Pancreas (tissue), 10 donors: ENCODE measurements around the gene MPP2. TPM values are rescaled to one million over a fixed set of nuclear protein-coding genes. Genes with fewer than 3 reads are reported as not detected.

Experiments
- ATAC-seq, 4 donors: fragments of 200-7000 bp; cut with Tn5 transposase; one replicate each; pipeline versions ENCODE4 v1.8.0 to v1.9.1; 2020; ENCODE audit warnings: mild to moderate bottlenecking in 4 of 4, moderate library complexity in 4 of 4
- DNase-seq, 6 donors: peaks; one replicate each; pipeline ENCODE4 v3.0.0-alpha.2; 2020
- FAIRE-seq: peaks from 2 replicates; lab custom pipeline; 2012; peaks lifted over from hg19 to GRCh38; lab: Jason Lieb, UNC
- H3K27ac ChIP-seq, 4 donors: fragments of 200-600 bp; sonication (generic); 1 replicate in 3 of 4; 2 replicates in 1 of 4; pipeline versions ENCODE4 v1.5.0 to v1.8.0; 2020
- H3K27me3 ChIP-seq, 4 donors: fragments of 200-600 bp; one replicate each; pipeline ENCODE4 v1.8.0; 2021
- H3K36me3 ChIP-seq, 3 donors: fragments of 200-600 bp; sonication (generic) in 1 of 3; one replicate each; pipeline versions ENCODE4 v1.5.0 to v1.8.0; 2020 to 2021
- H3K4me1 ChIP-seq, 3 donors: fragments of 200-600 bp; one replicate each; pipeline ENCODE4 v1.8.0; 2021
- H3K4me3 ChIP-seq, 4 donors: fragments of 200-600 bp; sonication (generic) in 2 of 4; one replicate each; pipeline versions ENCODE4 v1.5.0 to v1.8.0; 2020 to 2021
- H3K9me3 ChIP-seq, 4 donors: fragments of 200-600 bp; one replicate each; pipeline ENCODE4 v1.8.0; 2021
- CTCF ChIP-seq, 4 donors: fragments of 200-600 bp; sonication (generic) in 3 of 4; IDR thresholded peaks; one replicate each; pipeline versions ENCODE4 v1.5.0 to v1.8.0; 2021; ENCODE audit warnings: antibody characterized with exemption in 4 of 4
- WGBS, 2 donors: extraction: QIAGEN DNeasy Blood & Tissue Kit; methylation state at CpG; one replicate each; pipeline ENCODE4 v1.1.7; 2013; 5-methylcytosine and 5-hydroxymethylcytosine counted together
- intact Hi-C, 3 donors: fragments of 100-400 bp; cut with DNase I; formaldehyde crosslinking; loops; one replicate each; pipeline versions ENCODE4 v1.11.1 to v1.14.2; 2022
- polyA plus RNA-seq, 2 donors: library from polyadenylated mRNA; stranded (reverse); fragments of 200-250 nt; gene quantifications; one replicate each; pipeline ENCODE4 v1.2.3, GENCODE V29; 2013
- total RNA-seq, 6 donors: library from RNA; stranded (reverse); fragmentation: NEBNext Ultra II Directional in 4 of 6; extraction: Animal tissue kit (Norgen Biotek cat#: 25700) in 4 of 6; gene quantifications; one replicate each; pipeline versions ENCODE4 v1.2.1 to v1.2.4, GENCODE V29; 2021 to 2023
- donor health status: healthy with polysubstance abuse.
- donor health status: DM: no; HTN: no; CAD: no; lungs with moderate emphysema.
- donor health status: DM: no; HTN: no; CAD: no.
- donor health status: control.
- donor health status: control.
- donor health status: Bipolar disorder and iron deficiency.
- donor health status: DM: yes; HTN: yes; CAD: no.
- donor health status: DM: no; HTN: no; CAD: no.
- donor health status: DM: no; HTN: no; CAD: no.
- donor health status: DM: yes; HTN: yes; CAD: no.

MPP2 gene
- total and polyA plus RNA-seq, 8 donors = 1.0 to 6.6 (median 2.2) TPM

GRCh38 chr17:43856141-43856540 is 51.2 kb downstream of the MPP2 start:
- no peak overlapping the region for H3K4me3 ChIP-seq
- DNase-seq = no peak
- H3K36me3 ChIP-seq = no peaks in the 10 kb centered on the region
- intact Hi-C loops = no loop called here
- no peaks in the 10 kb centered on the region for H3K9me3 ChIP-seq
- no peaks in the 10 kb centered on the region for H3K4me1 ChIP-seq
- no peak for TF ChIP-seq CTCF (IDR thresholded peaks at IDR 0.05)
- FAIRE-seq = no peak
- no peaks in the 10 kb centered on the region for H3K27me3 ChIP-seq
- no peak for ATAC-seq
- WGBS, 2 donors = 76 to 83% methylated on average over 3 of the region's 3 CpGs
- no peak overlapping the region for H3K27ac ChIP-seq

GRCh38 chr17:43855061-43855460 is 52.3 kb downstream of the MPP2 start:
- DNase-seq = no peak
- 78 to 88% methylated on average over 9 of the region's 9 CpGs for WGBS, 2 donors
- no peak for FAIRE-seq

GRCh38 chr17:43854498-43854897 is 52.8 kb downstream of the MPP2 start:
- intact Hi-C loops = no loop called here

More at GRCh38 chr17:43855061-43855460, 52.3 kb downstream of the MPP2 start:
- H3K4me1 ChIP-seq = no peaks in the 10 kb centered on the region
- intact Hi-C loops = no loop called here
- ATAC-seq = no peak
- H3K4me3 ChIP-seq = no peak overlapping the region
- no peaks in the 10 kb centered on the region for H3K36me3 ChIP-seq
- no peaks in the 10 kb centered on the region for H3K9me3 ChIP-seq
- H3K27me3 ChIP-seq = no peaks in the 10 kb centered on the region
- no peak for TF ChIP-seq CTCF (IDR thresholded peaks at IDR 0.05)
- no peak overlapping the region for H3K27ac ChIP-seq

GRCh38 chr17:43853546-43853945 is 53.8 kb downstream of the MPP2 start:
- ATAC-seq = no peak
- no peaks in the 10 kb centered on the region for H3K36me3 ChIP-seq
- no peak for DNase-seq
- H3K27ac ChIP-seq = no peak overlapping the region
- H3K4me3 ChIP-seq = no peak overlapping the region
- intact Hi-C loops = no loop called here
- no peak for TF ChIP-seq CTCF (IDR thresholded peaks at IDR 0.05)
- no peaks in the 10 kb centered on the region for H3K9me3 ChIP-seq
- FAIRE-seq = no peak
- H3K27me3 ChIP-seq = no peaks in the 10 kb centered on the region
- WGBS, 2 donors = 68 to 79% methylated on average over 7 of the region's 7 CpGs
- H3K4me1 ChIP-seq = no peaks in the 10 kb centered on the region

More at GRCh38 chr17:43854498-43854897, 52.8 kb downstream of the MPP2 start:
- Histone ChIP-seq H3K27ac (no peak overlapping the region), H3K4me3 (no peak overlapping the region), H3K27me3 (no peaks in the 10 kb centered on the region), H3K4me1 (no peaks in the 10 kb centered on the region), H3K36me3 (no peaks in the 10 kb centered on the region), H3K9me3 (no peaks in the 10 kb centered on the region)
- no peak for TF ChIP-seq CTCF (IDR thresholded peaks at IDR 0.05)
- ATAC-seq = no peak
- FAIRE-seq = no peak
- WGBS, 2 donors = 63 to 64% methylated on average over 8 of the region's 8 CpGs
- no peak for DNase-seq

- Histone ChIP-seq H3K4me3 (no peak overlapping the region), H3K27ac (no peak overlapping the region), H3K27me3 (no peaks in the 10 kb centered on the region), H3K4me1 (no peaks in the 10 kb centered on the region), H3K36me3 (no peaks in the 10 kb centered on the region), H3K9me3 (no peaks in the 10 kb centered on the region)
- DNase-seq (no peak), ATAC-seq (no peak), FAIRE-seq (no peak)
- intact Hi-C loops = no loop called here
- 86 to 92% methylated on average over 8 of the region's 8 CpGs for WGBS, 2 donors
- no peak for TF ChIP-seq CTCF (IDR thresholded peaks at IDR 0.05)
These were observed 54.8 kb downstream of the MPP2 start for GRCh38 chr17:43852571-43852970.
